ENCODE results near the gene LONRF2. TPM values are rescaled to one million over a fixed set of nuclear protein-coding genes. Genes with fewer than 3 reads are reported as not detected.

The LONRF2 gene
- total RNA-seq, 1 donor from 2014 or later: not detected

- no peak for TF ChIP-seq CTCF (IDR thresholded peaks at IDR 0.05; ENCODE audit: unreplicated experiment)
- Mint-ChIP-seq H3K4me1 (ENCODE audit: unreplicated experiment) (no peaks in the 10 kb centered on the region), H3K9me3 (ENCODE audit: unreplicated experiment) (no peaks in the 10 kb centered on the region), H3K27me3 (ENCODE audit: unreplicated experiment) (no peaks in the 10 kb centered on the region), H3K4me3 (ENCODE audit: unreplicated experiment) (no peak overlapping the region), H3K36me3 (ENCODE audit: low read depth, unreplicated experiment) (no peaks in the 10 kb centered on the region), H3K27ac (ENCODE audit: unreplicated experiment) (no peak overlapping the region)
- DNase-seq (ENCODE audit: low spot score): no peak
Observed at GRCh38 chr2:100237163-100237562, 85.1 kb downstream of the LONRF2 start.

GRCh38 chr2:100236166-100236565 is 86.1 kb downstream of the LONRF2 start:
- H3K4me1 Mint-ChIP-seq (ENCODE audit: unreplicated experiment): no peaks in the 10 kb centered on the region
- no peaks in the 10 kb centered on the region for H3K27me3 Mint-ChIP-seq (ENCODE audit: unreplicated experiment)
- H3K9me3 Mint-ChIP-seq (ENCODE audit: unreplicated experiment): no peaks in the 10 kb centered on the region
- TF ChIP-seq CTCF (IDR thresholded peaks at IDR 0.05; ENCODE audit: unreplicated experiment): no peak
- H3K27ac Mint-ChIP-seq (ENCODE audit: unreplicated experiment): no peak overlapping the region
- DNase-seq (ENCODE audit: low spot score): no peak
- no peaks in the 10 kb centered on the region for H3K36me3 Mint-ChIP-seq (ENCODE audit: low read depth, unreplicated experiment)
- H3K4me3 Mint-ChIP-seq (ENCODE audit: unreplicated experiment): no peak overlapping the region

GRCh38 chr2:100235581-100235980 is 86.7 kb downstream of the LONRF2 start:
- no peaks in the 10 kb centered on the region for H3K4me1 Mint-ChIP-seq (ENCODE audit: unreplicated experiment)
- DNase-seq (ENCODE audit: low spot score): no peak
- no peaks in the 10 kb centered on the region for H3K9me3 Mint-ChIP-seq (ENCODE audit: unreplicated experiment)
- no peak for TF ChIP-seq CTCF (IDR thresholded peaks at IDR 0.05; ENCODE audit: unreplicated experiment)
- no peak overlapping the region for H3K4me3 Mint-ChIP-seq (ENCODE audit: unreplicated experiment)
- peaks cover 1% of the 10 kb centered on the region for H3K27me3 Mint-ChIP-seq (ENCODE audit: unreplicated experiment)
- no peak overlapping the region for H3K27ac Mint-ChIP-seq (ENCODE audit: unreplicated experiment)
- H3K36me3 Mint-ChIP-seq (ENCODE audit: low read depth, unreplicated experiment): no peaks in the 10 kb centered on the region

- no peaks in the 10 kb centered on the region for H3K9me3 Mint-ChIP-seq (ENCODE audit: unreplicated experiment)
- DNase-seq (ENCODE audit: low spot score): no peak
Observed at GRCh38 chr2:100235098-100235497, 87.2 kb downstream of the LONRF2 start.

GRCh38 chr2:100234141-100234540 is 88.2 kb downstream of the LONRF2 start:
- Mint-ChIP-seq H3K27ac (ENCODE audit: unreplicated experiment) (no peak overlapping the region), H3K9me3 (ENCODE audit: unreplicated experiment) (no peaks in the 10 kb centered on the region), H3K4me3 (ENCODE audit: unreplicated experiment) (no peak overlapping the region), H3K4me1 (ENCODE audit: unreplicated experiment) (no peaks in the 10 kb centered on the region), H3K27me3 (ENCODE audit: unreplicated experiment) (peaks cover 1% of the 10 kb centered on the region), H3K36me3 (ENCODE audit: low read depth, unreplicated experiment) (no peaks in the 10 kb centered on the region)
- no peak for TF ChIP-seq CTCF (IDR thresholded peaks at IDR 0.05; ENCODE audit: unreplicated experiment)
- no peak for DNase-seq (ENCODE audit: low spot score)

More at GRCh38 chr2:100235098-100235497, 87.2 kb downstream of the LONRF2 start:
- no peaks in the 10 kb centered on the region for H3K36me3 Mint-ChIP-seq (ENCODE audit: low read depth, unreplicated experiment)
- no peak overlapping the region for H3K4me3 Mint-ChIP-seq (ENCODE audit: unreplicated experiment)
- H3K27me3 Mint-ChIP-seq (ENCODE audit: unreplicated experiment): peaks cover 1% of the 10 kb centered on the region
- H3K4me1 Mint-ChIP-seq (ENCODE audit: unreplicated experiment): no peaks in the 10 kb centered on the region
- H3K27ac Mint-ChIP-seq (ENCODE audit: unreplicated experiment): no peak overlapping the region
- TF ChIP-seq CTCF (IDR thresholded peaks at IDR 0.05; ENCODE audit: unreplicated experiment): no peak
